GM19240 (cell line): ENCODE data around the gene DYRK1A.

Source experiments
- DNase-seq: peaks from one replicate; pipeline ENCODE4 v3.0.0; 2011; ENCODE audit warnings: low spot score; ENCODE audit not compliant: insufficient read length

Gene DYRK1A

GRCh38 chr21:37365517-37366481 lies 774 bp upstream of the DYRK1A start:
- DNase-seq: peak; percentile 10

GRCh38 chr21:37367336-37367702 lies 746 bp downstream of the DYRK1A start:
- no peak for DNase-seq

- DNase-seq: no peak
Measured at GRCh38 chr21:37367703-37368540, 1.3 kb downstream of the DYRK1A start.

GRCh38 chr21:37368541-37369279 lies 2.1 kb downstream of the DYRK1A start:
- DNase-seq: no peak

- DNase-seq: no peak
Measured at GRCh38 chr21:37369307-37369854, 2.8 kb downstream of the DYRK1A start.

- DNase-seq: no peak
Measured at GRCh38 chr21:37370152-37371040, 3.8 kb downstream of the DYRK1A start.

- no peak for DNase-seq
Measured at GRCh38 chr21:37371041-37371397, 4.4 kb downstream of the DYRK1A start.

- no peak for DNase-seq
Measured at GRCh38 chr21:37372127-37372731, 5.7 kb downstream of the DYRK1A start.

- no peak for DNase-seq
Measured at GRCh38 chr21:37372951-37373350, 6.4 kb downstream of the DYRK1A start.

- no peak for DNase-seq
Measured at GRCh38 chr21:37373539-37373938, 7.0 kb downstream of the DYRK1A start.

- no peak for DNase-seq
Measured at GRCh38 chr21:37374027-37374426, 7.5 kb downstream of the DYRK1A start.

GRCh38 chr21:37375866-37376574 lies 9.4 kb downstream of the DYRK1A start:
- DNase-seq: no peak

GRCh38 chr21:37378700-37379139 lies 12.1 kb downstream of the DYRK1A start:
- DNase-seq: no peak

- no peak for DNase-seq
Measured at GRCh38 chr21:37380349-37381323, 14.1 kb downstream of the DYRK1A start.

- no peak for DNase-seq
Measured at GRCh38 chr21:37381883-37382585, 15.5 kb downstream of the DYRK1A start.

- no peak for DNase-seq
Measured at GRCh38 chr21:37383086-37383485, 16.5 kb downstream of the DYRK1A start.

GRCh38 chr21:37383784-37384311 lies 17.3 kb downstream of the DYRK1A start:
- no peak for DNase-seq
